Measurements from ENCODE around the gene HOGA1.
A peak's percentile ranks its signal among the peaks of the same experiment; 100 is the strongest.
"Not testable (repeated sequence)": the region's sequence is repeated elsewhere in the genome, so short reads cannot be mapped to it uniquely, and the experiment has no call there.

The HOGA1 gene

DNA sequence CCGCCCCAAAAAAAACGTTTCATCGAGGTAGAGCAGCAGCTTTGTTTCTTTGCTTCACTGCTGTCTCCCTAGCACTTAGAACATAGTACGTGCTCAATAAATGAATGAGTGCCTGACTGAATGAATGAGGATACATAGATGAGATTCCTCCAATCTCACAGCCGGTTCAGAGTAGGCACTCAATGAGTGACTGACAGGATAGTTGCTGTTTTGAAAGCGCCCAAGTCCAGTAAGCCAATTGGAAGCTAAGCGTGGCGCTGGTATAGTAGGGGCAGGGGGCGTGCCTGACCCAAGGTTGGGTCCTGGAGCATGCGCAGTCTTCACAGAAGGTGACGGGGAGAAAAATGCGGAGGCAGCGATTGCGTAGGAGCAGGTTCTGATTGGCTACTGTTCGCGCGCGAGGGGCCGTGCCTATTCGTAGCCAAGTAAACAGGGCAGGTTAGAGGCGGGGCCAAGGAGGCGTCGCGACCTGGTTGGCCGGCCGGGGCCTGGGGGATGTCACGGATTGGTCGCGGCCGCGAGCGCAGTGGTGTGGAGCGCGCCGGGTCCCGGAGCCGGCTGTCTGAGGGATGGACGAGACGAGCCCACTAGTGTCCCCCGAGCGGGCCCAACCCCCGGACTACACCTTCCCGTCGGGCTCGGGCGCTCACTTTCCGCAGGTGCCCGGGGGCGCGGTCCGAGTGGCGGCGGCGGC, 56.1 kb downstream of the HOGA1 start, which contains the start of gene PI4K2A:
PI4K2A (plus strand) TSS at position 498 of the 694 bp plus-strand sequence; CDS start at position 570, 72 bp downstream.
- TF ChIP-seq, protein P1, sequence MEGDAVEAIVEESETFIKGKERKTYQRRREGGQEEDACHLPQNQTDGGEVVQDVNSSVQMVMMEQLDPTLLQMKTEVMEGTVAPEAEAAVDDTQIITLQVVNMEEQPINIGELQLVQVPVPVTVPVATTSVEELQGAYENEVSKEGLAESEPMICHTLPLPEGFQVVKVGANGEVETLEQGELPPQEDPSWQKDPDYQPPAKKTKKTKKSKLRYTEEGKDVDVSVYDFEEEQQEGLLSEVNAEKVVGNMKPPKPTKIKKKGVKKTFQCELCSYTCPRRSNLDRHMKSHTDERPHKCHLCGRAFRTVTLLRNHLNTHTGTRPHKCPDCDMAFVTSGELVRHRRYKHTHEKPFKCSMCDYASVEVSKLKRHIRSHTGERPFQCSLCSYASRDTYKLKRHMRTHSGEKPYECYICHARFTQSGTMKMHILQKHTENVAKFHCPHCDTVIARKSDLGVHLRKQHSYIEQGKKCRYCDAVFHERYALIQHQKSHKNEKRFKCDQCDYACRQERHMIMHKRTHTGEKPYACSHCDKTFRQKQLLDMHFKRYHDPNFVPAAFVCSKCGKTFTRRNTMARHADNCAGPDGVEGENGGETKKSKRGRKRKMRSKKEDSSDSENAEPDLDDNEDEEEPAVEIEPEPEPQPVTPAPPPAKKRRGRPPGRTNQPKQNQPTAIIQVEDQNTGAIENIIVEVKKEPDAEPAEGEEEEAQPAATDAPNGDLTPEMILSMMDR (IDR thresholded peaks at IDR 0.05; ENCODE audit: insufficient read depth, low read length, missing control alignments): no peak
- ChIA-PET POLR2A (interaction anchor here (0.9 to 1.6 kb wide), 5 partner anchors 9 to 146 kb away, joined by 3 read pairs; partner anchors contain the start of gene AVPI1), CTCF (no interaction called here)
- peak within 1 kb of the TSS; percentile 76 for H3K4me3 ChIP-seq (ENCODE audit: low read depth, low read length)
- DNase-seq (ENCODE audit: low read depth, low spot score): peak; percentile 92

DNA sequence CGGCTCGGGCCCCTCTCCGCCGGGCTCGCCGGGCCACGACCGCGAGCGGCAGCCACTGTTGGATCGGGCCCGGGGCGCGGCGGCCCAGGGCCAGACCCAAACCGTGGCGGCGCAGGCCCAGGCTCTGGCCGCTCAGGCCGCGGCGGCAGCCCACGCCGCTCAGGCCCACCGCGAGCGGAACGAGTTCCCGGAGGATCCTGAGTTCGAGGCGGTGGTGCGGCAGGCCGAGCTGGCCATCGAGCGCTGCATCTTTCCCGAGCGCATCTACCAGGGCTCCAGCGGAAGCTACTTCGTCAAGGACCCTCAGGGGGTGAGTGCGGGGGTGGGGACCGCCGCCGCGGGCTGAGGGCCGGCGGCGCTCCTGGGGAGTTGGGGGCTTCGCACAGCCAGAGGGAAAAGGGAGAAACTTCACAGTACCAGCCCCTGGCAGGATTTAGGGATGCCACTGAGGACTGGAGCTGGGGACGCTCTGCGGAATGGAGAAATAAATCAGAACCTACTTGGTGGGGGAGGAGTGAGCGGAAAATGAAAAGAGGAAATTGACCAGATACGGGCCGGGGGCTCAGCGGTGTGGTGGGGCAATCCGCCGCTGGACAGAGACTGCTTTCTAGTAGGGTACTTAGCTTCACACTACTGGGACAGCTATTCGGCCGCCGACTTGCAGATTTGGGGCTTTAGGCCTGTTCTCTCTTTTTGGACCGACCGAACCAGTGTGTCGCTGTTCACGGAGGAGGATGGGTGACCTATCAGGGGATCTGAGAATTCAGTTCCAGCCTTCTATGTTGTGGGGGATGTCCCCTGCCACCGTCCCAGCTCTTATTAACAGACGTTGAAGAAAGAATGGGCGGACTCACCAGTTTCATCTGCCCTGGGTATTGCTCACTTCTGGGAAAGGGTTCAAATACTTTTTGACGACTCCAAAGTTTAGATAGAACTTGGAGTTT, 57.0 kb downstream of the HOGA1 start:
- CTCF ChIA-PET: interaction anchor here (0.8 to 2.2 kb wide), 5 partner anchors 16 to 235 kb away, joined by 3 to 9 read pairs (median 3); partner anchors contain the start of gene AVPI1
- peak overlapping the region; percentile 76 for H3K4me3 ChIP-seq (ENCODE audit: low read depth, low read length)
- POLR2A ChIA-PET: interaction anchor here (0.9 to 1.6 kb wide), 7 partner anchors 8 to 146 kb away, joined by 3 to 6 read pairs (median 3); partner anchors contain the start of gene AVPI1
- DNase-seq (ENCODE audit: low read depth, low spot score): no peak
- TF ChIP-seq, protein P1 (IDR thresholded peaks at IDR 0.05; ENCODE audit: insufficient read depth, low read length, missing control alignments): no peak

DNA sequence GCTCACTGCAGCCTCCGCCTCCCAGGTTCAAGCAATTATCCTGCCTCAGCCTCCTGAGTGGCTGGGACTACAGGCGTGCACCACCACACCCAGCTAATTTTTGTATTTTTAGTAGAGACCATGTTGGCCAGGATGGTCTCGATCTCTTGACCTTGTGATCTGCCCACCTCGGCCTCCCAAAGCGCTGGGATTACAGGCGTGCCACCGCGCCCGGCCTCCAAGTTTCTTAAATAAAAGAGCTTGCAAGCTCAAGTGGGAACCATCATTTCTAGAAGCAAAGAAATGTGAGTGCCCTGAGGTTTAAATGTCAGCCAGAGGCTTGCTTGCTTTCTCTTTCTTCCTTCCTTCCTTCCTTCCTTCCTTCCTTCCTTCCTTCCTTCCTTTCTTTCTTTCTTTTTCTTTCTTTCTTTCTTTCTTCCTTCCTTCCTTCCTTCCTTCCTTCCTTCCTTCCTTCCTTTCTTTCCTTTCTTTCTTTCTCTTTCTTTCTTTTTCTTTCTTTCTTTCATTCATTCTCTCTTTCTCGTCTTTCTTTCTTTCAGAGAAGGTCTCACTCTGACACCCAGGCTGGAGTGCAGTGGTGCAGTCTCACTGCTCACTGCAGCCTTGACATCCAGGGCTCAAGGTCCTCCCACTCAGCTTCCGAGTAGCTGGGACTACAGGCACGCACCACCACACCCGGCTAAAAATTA, 58.4 kb downstream of the HOGA1 start:
- DNase-seq (ENCODE audit: low read depth, low spot score); POLR2A ChIA-PET; H3K4me3 ChIP-seq (ENCODE audit: low read depth, low read length): not testable (repeated sequence)
- CTCF ChIA-PET: interaction anchor here (1.3 to 2.2 kb wide), 5 partner anchors 18 to 70 kb away, joined by 3 to 9 read pairs (median 3); partner anchors contain the start of genes ANKRD2 and AVPI1

DNA sequence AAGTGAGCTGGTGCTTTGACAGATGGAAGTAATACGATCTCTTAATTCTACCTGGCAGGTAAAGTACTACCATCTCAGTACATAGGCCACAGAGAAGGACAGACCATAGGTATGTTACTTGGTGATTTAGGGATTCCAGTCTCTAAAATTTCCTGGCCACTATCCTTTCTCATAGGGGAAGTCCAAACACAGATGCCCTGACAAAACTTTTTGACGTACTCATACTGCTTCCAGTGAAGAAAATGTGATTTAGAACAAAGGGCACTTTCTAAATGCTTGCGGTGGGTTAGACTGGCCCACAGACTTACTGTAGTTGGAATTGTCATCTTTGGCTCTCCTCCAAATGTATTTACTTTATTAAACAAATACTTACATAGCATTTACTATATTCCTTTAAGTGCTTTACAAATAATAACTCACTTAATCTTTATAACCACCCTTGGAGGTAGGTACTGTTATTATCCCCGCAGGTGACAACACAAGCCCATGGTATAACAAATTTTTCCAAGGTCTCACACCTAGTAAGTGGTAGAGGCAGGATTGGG, 59.3 kb downstream of the HOGA1 start:
- ChIA-PET CTCF (interaction anchor here (1.3 to 2.2 kb wide), 4 partner anchors 40 to 71 kb away, joined by 3 to 9 read pairs (median 3); partner anchors contain the start of genes ANKRD2 and AVPI1), POLR2A (no interaction called here)
- TF ChIP-seq, protein P1 (IDR thresholded peaks at IDR 0.05; ENCODE audit: insufficient read depth, low read length, missing control alignments): no peak
- no peak overlapping the region for H3K4me3 ChIP-seq (ENCODE audit: low read depth, low read length)
- no peak for DNase-seq (ENCODE audit: low read depth, low spot score)

DNA sequence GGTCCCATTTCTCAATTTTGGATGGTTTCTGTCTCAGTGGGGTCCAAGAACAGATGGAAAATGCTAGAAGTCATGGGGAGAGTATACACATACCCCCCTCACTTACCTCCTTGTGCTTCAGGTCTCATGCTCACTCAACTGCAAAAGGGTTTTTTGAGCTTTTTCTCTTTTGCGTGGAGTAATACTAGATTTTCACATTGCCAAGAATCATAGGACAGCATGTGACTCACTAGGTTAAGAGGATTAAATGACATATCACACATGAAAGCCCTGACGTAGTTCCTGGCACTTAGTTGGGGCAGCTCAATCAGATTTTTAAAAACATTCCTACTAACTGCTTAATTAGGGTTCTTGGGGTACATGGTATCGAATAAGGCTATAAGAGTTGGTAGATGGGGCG, 60.7 kb downstream of the HOGA1 start:
- no peak overlapping the region for H3K4me3 ChIP-seq (ENCODE audit: low read depth, low read length)
- CTCF ChIA-PET: no interaction called here
- POLR2A ChIA-PET: no interaction called here
- TF ChIP-seq, protein P1 (IDR thresholded peaks at IDR 0.05; ENCODE audit: insufficient read depth, low read length, missing control alignments): no peak
- DNase-seq (ENCODE audit: low read depth, low spot score): no peak

DNA sequence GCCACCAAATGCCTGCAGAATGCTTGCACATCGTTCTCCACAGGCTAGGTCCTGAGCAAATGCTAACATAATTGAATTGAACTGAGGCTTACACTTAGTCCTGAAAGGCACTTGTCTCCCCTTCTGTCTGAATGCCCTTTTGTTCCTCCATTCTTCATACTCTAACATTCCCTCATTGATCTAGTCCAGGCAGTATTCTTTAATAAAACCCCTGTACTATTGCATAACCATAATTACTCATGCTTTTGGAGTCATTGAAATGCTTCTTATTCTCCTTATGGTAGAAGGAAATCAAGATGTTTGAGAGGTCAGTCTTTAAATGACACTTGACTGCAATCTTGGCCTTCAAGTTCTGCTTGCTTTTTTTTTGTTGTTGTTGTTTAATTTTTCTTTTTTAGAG, 63.4 kb downstream of the HOGA1 start:
- POLR2A ChIA-PET: no interaction called here
- no peak for DNase-seq (ENCODE audit: low read depth, low spot score)
- no peak overlapping the region for H3K4me3 ChIP-seq (ENCODE audit: low read depth, low read length)
- TF ChIP-seq, protein P1 (IDR thresholded peaks at IDR 0.05; ENCODE audit: insufficient read depth, low read length, missing control alignments): no peak
- CTCF ChIA-PET: no interaction called here
